Ishikawa (cell line): ENCODE results near the gene MRPS6.

Experiments
- CEBPB ChIP-seq: IDR thresholded peaks from 2 replicates; pipeline ENCODE4 v1.6.1; 2012
- CREB1 ChIP-seq: IDR thresholded peaks from 2 replicates; pipeline ENCODE4 v1.6.1; 2012; ENCODE audit warnings: low read depth
- EGR1 ChIP-seq: IDR thresholded peaks from 2 replicates; pipeline ENCODE4 v1.6.1; 2012
- EP300 ChIP-seq: IDR thresholded peaks from 2 replicates; pipeline ENCODE4 v1.6.1; 2012; ENCODE audit warnings: borderline replicate concordance
- FOXM1 ChIP-seq: IDR thresholded peaks from 2 replicates; pipeline ENCODE4 v1.6.1; 2012; ENCODE audit warnings: low read depth, borderline replicate concordance
- NFIC ChIP-seq: IDR thresholded peaks from 2 replicates; pipeline ENCODE4 v1.6.1; 2012
- RAD21 ChIP-seq: IDR thresholded peaks from 2 replicates; pipeline ENCODE4 v1.6.1; 2012; ENCODE audit warnings: low read depth
- TAF1 ChIP-seq: IDR thresholded peaks from 2 replicates; pipeline ENCODE4 v1.6.1; 2012; ENCODE audit warnings: low read depth, mild to moderate bottlenecking
- TCF12 ChIP-seq: IDR thresholded peaks from 2 replicates; pipeline ENCODE4 v1.6.1; 2012; ENCODE audit warnings: low read depth
- TEAD4 ChIP-seq: IDR thresholded peaks from 2 replicates; pipeline ENCODE4 v1.6.1; 2012
- YY1 ChIP-seq: IDR thresholded peaks from 2 replicates; pipeline ENCODE4 v1.6.1; 2012; ENCODE audit warnings: low read depth
- ZBTB7A ChIP-seq: IDR thresholded peaks from 2 replicates; pipeline ENCODE4 v1.6.1; 2012; ENCODE audit warnings: low read depth
- TF ChIP-seq, protein P1 (sequence below): IDR thresholded peaks from 2 replicates; pipeline ENCODE4 v1.6.1; 2012; ENCODE audit warnings: low read depth, mild to moderate bottlenecking
- TF ChIP-seq, protein P2 (sequence below): IDR thresholded peaks from 2 replicates; pipeline ENCODE4 v1.6.1; 2012
- TF ChIP-seq, protein P3 (sequence below): IDR thresholded peaks from 2 replicates; pipeline ENCODE4 v1.6.1; 2012

Gene MRPS6

DNA sequence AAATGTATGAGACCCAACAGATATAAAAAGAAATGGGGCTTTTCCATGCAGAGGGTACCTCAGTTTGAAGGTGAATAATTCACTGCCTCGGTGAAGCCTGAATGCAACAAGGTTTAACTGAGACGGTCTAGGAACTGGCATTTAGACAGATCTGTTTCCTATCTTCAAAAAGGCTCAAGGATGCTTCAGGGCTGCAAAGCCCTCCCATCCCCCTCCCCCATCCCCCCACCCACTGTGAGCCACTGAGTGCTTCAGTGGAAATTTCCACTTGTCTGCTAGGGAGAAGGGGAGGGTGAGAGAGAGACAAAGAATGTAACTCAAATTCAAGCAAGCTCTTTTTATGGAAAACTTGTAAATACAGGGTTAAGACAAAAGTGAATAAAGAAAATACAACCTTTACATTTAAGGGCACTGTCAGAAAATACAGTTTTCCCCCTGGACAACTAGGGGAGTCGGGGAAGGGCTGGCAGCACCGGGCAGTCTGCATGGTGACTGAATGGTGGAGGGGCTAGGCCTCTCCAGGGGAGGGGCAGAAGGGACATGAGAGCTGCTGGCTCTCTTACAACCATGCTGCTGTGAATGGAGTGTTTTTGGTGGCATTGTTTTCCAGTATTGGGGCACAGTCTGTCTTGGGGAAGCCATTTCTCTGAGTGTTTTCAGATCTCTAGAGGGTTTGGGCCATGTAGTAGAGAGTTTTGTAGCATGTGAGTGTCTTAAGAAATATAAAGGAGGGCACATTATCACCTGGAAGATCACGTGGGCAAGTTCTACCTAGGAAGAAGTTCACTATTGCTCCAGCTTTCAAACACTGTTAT lies 56.7 kb downstream of the MRPS6 start:
- TF ChIP-seq, protein P1, sequence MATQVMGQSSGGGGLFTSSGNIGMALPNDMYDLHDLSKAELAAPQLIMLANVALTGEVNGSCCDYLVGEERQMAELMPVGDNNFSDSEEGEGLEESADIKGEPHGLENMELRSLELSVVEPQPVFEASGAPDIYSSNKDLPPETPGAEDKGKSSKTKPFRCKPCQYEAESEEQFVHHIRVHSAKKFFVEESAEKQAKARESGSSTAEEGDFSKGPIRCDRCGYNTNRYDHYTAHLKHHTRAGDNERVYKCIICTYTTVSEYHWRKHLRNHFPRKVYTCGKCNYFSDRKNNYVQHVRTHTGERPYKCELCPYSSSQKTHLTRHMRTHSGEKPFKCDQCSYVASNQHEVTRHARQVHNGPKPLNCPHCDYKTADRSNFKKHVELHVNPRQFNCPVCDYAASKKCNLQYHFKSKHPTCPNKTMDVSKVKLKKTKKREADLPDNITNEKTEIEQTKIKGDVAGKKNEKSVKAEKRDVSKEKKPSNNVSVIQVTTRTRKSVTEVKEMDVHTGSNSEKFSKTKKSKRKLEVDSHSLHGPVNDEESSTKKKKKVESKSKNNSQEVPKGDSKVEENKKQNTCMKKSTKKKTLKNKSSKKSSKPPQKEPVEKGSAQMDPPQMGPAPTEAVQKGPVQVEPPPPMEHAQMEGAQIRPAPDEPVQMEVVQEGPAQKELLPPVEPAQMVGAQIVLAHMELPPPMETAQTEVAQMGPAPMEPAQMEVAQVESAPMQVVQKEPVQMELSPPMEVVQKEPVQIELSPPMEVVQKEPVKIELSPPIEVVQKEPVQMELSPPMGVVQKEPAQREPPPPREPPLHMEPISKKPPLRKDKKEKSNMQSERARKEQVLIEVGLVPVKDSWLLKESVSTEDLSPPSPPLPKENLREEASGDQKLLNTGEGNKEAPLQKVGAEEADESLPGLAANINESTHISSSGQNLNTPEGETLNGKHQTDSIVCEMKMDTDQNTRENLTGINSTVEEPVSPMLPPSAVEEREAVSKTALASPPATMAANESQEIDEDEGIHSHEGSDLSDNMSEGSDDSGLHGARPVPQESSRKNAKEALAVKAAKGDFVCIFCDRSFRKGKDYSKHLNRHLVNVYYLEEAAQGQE, result no peak
- TF ChIP-seq NFIC (no peak), CEBPB (no peak), EGR1 (no peak), ZBTB7A (no peak), CREB1 (no peak), EP300 (no peak), YY1 (no peak)

DNA sequence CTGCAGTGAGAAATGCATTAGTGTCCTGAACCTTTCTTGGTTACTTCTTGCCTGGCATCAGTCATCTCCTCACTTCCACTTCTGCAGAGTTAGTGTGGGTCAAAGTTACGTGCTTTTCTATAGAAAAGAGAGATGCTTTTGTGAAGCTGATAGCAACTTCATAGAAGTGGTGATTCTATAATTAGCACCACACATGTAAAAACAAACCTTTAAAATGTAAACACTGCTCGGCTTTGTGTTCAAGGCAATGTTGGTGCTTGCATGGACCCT lies 57.3 kb downstream of the MRPS6 start:
- no peak for TF ChIP-seq TEAD4

DNA sequence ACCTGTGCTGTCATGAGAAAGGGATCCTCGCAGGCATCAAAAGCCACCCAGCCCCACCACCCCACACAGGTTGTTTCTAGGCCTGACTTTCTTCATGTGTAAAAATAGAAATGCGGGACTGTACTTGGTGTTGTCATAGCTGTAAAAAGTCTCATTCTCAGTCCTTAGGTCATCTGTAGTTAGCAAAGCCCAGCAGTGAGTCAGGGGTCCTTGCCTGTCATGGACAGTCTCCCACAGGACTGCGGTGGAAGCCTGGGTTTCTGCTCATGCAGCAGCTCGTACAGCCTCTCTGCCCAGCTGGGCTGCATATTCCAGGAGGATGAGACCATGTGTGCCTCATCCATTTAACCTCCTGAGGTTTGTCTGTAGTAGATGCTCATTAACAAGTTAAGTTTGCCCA lies 58.2 kb downstream of the MRPS6 start:
- no peak for TF ChIP-seq YY1

DNA sequence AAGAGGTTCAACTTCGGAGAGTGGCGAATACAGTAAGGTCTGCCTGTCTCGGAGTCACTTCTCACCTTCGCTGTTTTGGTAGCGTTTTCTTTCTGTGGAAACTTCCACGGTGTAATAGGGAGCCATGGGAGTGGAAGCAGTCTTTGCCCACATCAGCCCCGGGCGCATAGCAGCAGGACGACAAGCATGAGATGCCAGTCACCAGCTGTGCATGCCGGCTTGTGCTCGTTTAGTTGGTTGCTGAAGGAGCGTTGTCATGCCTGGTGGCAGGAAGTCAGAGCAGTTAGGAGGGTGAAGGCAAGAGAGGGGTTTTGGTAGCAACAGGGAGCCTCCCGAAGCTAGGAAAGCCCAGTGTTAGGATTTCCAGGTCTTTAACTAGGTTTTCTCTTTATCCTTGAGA lies 58.8 kb downstream of the MRPS6 start:
- no peak for TF ChIP-seq NFIC
- TF ChIP-seq TAF1, result no peak
- TF ChIP-seq YY1, result no peak
- TF ChIP-seq CEBPB, result no peak
- no peak for TF ChIP-seq RAD21
- TF ChIP-seq, protein P2, sequence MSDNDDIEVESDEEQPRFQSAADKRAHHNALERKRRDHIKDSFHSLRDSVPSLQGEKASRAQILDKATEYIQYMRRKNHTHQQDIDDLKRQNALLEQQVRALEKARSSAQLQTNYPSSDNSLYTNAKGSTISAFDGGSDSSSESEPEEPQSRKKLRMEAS, result no peak
- TF ChIP-seq EGR1, result no peak
- no peak for TF ChIP-seq EP300

DNA sequence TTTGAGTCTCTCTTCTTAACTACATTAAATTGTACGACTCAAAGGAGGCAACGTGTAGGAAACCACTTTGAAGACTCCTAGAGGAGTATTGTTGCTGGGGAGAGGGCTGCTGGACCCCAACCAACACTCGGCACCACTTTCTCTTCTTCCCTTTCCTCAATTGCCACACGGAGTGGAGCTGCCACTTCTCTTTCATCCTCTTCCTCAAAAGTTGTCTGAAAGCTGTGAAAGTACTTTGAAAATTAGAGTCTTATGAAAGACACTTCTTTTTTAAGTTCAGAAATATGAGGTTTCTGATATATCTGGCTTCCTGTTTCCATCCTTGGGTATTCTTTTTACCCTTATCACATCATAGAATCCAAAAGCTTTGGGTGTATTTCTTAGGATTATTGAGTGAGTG lies 59.5 kb downstream of the MRPS6 start:
- TF ChIP-seq CREB1 (no peak), YY1 (no peak), CEBPB (no peak), NFIC (no peak), FOXM1 (no peak), TAF1 (no peak), EP300 (no peak), TEAD4 (no peak), EGR1 (no peak), RAD21 (no peak), ZBTB7A (no peak), TCF12 (no peak)
- TF ChIP-seq, protein P3, sequence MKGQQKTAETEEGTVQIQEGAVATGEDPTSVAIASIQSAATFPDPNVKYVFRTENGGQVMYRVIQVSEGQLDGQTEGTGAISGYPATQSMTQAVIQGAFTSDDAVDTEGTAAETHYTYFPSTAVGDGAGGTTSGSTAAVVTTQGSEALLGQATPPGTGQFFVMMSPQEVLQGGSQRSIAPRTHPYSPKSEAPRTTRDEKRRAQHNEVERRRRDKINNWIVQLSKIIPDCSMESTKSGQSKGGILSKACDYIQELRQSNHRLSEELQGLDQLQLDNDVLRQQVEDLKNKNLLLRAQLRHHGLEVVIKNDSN, result no peak
- TF ChIP-seq, protein P2, result no peak
- TF ChIP-seq, protein P1, result no peak

DNA sequence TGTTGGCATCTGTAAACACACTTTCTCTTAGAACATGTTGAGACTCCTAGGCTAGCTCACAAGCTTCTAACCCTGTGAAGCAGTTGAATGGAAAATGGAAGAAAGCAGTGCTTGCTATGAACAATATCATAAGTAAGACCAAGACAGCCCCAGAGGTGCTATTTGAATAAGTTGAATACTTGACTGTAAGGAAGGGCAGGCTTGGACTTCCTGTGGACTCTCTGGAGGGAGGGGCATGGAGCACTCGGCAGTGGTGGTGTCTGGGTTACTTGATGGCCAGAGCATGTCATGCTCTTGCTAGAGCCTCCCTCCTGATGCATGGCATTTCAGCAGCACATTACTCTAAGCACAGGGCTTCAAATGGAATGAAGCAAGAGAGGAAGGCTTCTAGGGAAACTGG lies 60.0 kb downstream of the MRPS6 start:
- TF ChIP-seq FOXM1 (no peak), TAF1 (no peak), EP300 (no peak), TEAD4 (no peak), ZBTB7A (no peak), CREB1 (no peak), EGR1 (no peak), CEBPB (no peak)
- TF ChIP-seq, protein P2, result no peak

DNA sequence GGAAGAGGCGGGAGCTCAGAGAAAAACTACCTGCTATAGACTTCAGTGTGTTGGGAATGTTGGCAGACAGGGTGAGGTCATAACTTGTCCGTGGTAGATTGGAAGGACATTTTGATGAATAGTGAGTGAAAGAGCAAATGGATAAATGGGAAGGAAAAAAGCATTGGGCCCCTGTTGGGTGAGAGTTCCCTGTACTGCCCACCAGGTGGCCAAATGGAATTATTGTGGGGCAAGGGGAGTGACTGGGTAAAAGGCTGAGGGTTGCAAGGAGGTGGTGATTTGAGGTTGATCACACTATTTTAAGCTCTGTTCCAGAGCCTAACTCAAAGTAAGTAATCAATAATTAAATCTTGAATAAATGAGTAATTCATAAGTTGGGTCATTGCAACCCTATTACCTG lies 60.4 kb downstream of the MRPS6 start:
- TF ChIP-seq, protein P1, result no peak
- peak; percentile 11; the same call in 1 of the 2 replicates for TF ChIP-seq RAD21
